Measurements from ENCODE around the gene AFAP1.

- TF ChIP-seq POLR2A (IDR thresholded peaks at IDR 0.05), result no peak
- no peak for TF ChIP-seq CTCF (IDR thresholded peaks at IDR 0.05)
- TF ChIP-seq POLR2AphosphoS5 (IDR thresholded peaks at IDR 0.05), result no peak
Observed at GRCh38 chr4:7805533-7806337, 133.9 kb downstream of the AFAP1 start.

All from transverse colon (tissue), 4 donors.